NCI-H748 (cell line): ENCODE measurements around the gene MPI.

Experiments
- DNase-seq: peaks from one replicate; lab custom pipeline; 2025; ENCODE audit not compliant: unreplicated experiment; lab: John Stamatoyannopoulos, UW

Gene MPI

DNA sequence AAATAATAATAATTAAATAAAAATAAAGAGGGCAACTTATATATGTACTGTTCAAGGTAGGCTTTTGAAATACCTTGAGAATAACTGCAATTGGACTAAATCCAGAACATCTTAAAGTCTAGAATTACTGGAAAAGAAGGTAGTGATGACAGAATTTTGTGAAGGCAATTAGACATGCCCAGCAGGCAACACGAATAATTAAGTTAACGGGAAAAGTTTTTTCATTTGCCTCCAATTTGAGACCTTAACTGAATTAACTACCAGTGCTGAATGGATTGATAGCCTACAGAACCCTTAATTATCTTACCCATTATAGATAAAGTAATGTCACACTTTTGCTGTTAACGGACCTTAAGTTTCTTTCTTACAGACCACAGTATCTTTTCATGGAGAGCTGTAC lies 34.7 kb downstream of the MPI start:
- DNase-seq, result no peak

DNA sequence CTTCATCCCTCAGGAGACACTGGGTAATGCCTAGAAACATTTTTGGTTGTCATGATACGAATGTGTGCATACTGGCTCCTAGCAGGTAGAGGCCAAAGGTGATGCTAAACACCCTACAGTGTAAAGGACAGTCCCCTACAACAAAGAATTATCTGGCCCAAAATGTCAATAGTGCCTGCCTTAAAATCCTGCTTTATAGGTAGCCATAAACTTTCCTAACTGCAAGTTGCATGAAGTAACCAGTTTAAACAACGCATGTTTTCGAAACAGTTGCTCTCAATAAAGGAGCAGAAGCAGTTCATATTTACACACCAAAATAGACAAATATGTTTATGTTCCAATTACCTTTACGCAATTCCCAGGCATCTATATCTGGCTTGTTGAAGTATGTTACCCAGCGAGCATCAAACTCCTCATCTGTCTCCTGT lies 38.9 kb downstream of the MPI start:
- DNase-seq, result no peak

DNA sequence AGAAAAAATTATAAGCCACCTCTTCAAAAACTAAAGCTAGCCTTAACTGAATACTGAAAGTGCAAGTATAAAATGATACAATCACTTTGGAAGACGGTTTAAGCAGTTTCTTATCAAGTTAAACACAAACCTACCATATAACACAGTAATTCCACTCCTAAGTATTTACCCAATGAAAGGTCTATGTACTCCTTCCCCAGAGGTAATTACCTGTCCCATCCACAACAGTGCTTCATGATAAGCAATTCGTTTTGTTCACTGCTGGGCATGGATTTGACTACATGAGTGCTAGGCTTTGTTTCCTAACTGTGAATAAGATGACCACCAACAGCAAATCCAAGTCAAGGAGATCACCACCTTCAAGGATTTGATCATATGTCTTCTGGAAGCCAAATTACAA lies 43.7 kb downstream of the MPI start:
- no peak for DNase-seq

DNA sequence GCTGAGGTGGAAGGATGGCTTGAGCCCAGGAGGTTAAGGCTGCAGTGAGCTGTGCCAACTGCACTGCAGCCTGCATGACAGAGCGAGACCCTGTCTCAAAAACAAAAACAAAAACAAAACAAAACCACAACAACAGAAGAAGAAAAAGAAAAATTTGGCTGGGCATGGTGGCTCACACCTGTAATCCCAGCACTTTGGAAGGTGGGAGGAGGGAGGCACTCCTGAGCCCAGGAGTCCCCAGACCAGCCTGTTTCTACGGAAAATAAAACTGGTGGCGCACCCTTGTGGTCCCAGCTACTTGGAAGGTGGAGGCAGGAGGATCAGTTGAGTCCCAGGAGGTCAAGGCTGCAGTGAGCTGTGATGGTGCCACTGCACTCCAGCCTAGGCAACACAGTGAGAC lies 45.4 kb downstream of the MPI start:
- peak; percentile 16 for DNase-seq

DNA sequence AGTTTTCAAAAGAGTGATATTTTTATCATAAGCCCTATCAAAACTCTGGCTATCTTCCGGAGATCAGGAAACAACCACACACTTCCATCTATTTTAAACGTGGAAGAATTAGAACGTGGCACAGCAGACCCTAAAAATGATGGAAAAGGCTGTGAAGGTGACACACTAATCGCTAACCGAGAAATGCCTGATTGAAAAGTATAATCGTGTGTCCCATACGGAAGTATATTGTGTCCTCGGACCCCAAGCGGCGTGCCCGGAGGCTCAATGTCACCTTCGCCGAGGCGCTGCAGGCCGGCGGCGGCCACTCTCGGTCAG lies 47.4 kb downstream of the MPI start:
- peak; percentile 51 for DNase-seq

DNA sequence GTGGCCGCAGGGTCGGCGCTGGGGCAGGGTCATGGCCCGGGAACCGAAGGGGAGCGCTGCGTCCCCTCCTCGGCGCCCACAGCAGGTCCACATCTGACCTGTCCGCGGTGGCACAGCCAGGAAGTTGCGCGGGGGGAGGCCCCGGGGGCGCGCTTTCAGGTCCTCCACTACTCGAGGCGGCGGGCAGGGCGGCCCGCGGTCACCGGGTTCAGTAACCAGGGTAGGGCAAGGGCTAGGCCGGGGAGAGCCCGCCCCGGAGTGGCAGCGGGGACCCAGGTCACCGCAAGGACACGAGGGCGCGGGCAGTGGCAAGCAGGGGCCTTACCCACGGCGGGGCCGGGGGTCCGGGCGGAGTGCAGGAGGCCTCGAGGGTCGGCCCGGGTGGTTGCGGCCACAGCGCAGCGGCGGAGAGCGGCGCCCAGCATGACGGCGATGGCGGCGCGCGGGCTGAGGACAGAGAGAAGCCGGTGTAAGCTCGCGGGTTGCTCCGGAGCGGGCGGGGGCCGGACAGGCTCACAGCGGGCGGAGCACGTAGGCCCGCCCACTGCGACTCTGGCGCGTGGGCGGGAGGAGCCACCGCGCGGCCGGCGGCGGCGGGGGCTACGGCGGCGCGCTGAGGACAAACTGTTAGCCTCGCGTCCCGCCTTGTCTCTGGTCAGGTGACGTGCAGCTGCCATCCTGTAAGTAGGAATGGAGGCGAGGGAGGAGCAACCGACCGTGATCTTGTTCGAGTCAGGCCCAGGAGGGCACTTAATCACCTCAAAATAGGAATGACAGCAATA lies 47.9 kb downstream of the MPI start, which contains the start of gene COX5A:
TSS of gene COX5A (minus strand) at position 484 of the 782 bp plus-strand sequence. CDS start at position 425, 59 bp downstream.
- peak; percentile 93 for DNase-seq

DNA sequence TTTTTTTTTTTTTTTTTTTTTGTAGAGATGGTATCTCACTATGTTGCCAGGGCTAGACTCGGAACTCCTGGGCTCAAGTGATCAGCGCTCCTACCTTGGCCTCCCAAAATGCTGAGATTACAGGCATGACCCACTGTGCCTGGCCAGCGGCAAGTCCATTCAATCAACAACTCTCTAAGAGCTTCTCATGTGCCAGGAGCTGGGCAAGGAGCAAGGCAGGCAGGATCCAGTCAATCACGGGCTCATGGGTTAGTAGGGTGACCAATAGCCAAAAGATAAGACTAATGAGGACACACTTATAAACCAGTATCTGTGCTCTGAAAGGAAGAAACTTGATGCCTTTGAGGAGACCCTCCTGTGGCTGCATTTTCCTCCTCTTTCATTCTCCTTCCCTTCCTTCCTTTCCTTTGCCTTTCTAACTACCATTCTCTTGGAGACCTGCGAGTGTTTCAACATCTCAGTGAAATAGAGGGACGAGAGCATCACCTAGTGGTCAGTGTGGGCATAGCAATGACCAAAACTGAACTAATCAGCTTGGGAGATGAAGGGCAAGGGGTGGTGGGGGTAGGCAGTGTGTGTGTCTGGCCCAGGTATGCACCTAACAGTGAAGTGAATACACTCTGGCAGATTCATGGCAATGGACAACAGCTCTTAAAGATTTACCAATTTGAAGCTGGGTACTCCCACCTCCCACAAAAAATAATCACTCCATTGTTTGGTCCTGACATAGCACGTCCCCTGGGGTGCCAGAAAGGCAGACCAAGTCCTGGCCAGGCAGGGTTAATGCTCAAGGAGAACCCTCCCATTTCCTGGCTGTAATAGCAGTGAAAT lies 60.5 kb downstream of the MPI start:
- peak; percentile 59 for DNase-seq

DNA sequence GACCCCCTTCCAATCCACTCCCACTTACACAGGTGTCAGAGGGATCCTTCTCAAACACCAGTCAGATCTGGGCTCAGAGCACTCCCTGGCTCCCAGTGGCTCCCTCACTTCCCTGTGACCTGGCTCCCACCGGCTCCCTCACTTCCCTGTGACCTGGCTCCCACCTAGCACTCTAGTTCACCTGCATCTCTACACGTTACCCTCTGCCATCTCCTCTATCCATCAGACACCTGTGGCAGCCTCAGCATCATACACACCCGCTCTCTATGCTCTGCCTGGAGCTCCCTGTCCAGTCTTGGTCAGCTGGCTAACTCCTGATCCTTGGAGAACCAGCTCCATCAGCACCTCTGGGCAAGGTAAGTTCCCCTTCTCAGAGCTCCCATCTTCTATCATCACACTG lies 61.2 kb downstream of the MPI start:
- DNase-seq, result no peak
